Hepatocyte (in vitro differentiated cells): ENCODE results near the gene SRPK3. TPM values are rescaled to one million over a fixed set of nuclear protein-coding genes. Genes with fewer than 3 reads are reported as not detected.

Source experiments
- DNase-seq: peaks from one replicate; pipeline ENCODE4 v3.0.0-alpha.2; 2016; ENCODE audit warnings: low spot score
- H2AFZ ChIP-seq: fragments of 200-600 bp; sonication (generic); 2 replicates; pipeline ENCODE4 v1.6.0; 2016; ENCODE audit warnings: antibody characterized with exemption, mild to moderate bottlenecking
- H3K27ac ChIP-seq: fragments of 200-600 bp; sonication (generic); 2 replicates; pipeline ENCODE4 v1.5.1; 2016; ENCODE audit warnings: mild to moderate bottlenecking
- H3K27me3 ChIP-seq: fragments of 200-600 bp; sonication (generic); 2 replicates; pipeline ENCODE4 v1.6.1; 2016
- H3K36me3 ChIP-seq: fragments of 200-600 bp; sonication (generic); replicated peaks from 2 replicates; pipeline ENCODE4 v1.5.1; 2016; ENCODE audit warnings: low read depth; ENCODE audit not compliant: insufficient read depth
- H3K4me1 ChIP-seq: fragments of 200-600 bp; sonication (generic); 2 replicates; pipeline ENCODE4 v1.5.1; 2016; ENCODE audit warnings: mild to moderate bottlenecking, moderate library complexity; ENCODE audit not compliant: insufficient read depth
- H3K4me2 ChIP-seq: fragments of 200-600 bp; sonication (generic); 2 replicates; pipeline ENCODE4 v1.6.0; 2016
- H3K4me3 ChIP-seq: fragments of 200-600 bp; sonication (generic); 2 replicates; pipeline ENCODE4 v1.5.1; 2016; ENCODE audit warnings: mild to moderate bottlenecking
- H3K79me2 ChIP-seq: fragments of 200-600 bp; sonication (generic); 2 replicates; pipeline ENCODE4 v1.6.0; 2017; ENCODE audit warnings: mild to moderate bottlenecking
- H3K9me2 ChIP-seq: fragments of 200-600 bp; sonication (generic); replicated peaks from 2 replicates; pipeline ENCODE4 v1.6.0; 2017; ENCODE audit warnings: mild to moderate bottlenecking; ENCODE audit not compliant: insufficient read depth
- H3K9me3 ChIP-seq: fragments of 200-600 bp; sonication (generic); 2 replicates; pipeline ENCODE4 v1.5.1; 2016; ENCODE audit warnings: low read depth, mild to moderate bottlenecking
- H4K20me1 ChIP-seq: fragments of 200-600 bp; sonication (generic); 2 replicates; pipeline ENCODE4 v1.6.0; 2016; ENCODE audit warnings: mild to moderate bottlenecking; ENCODE audit not compliant: insufficient read depth, poor library complexity, severe bottlenecking
- EZH2 ChIP-seq: fragments of 200-600 bp; sonication (generic); IDR thresholded peaks from 2 replicates; pipeline ENCODE4 v1.6.1; 2016; ENCODE audit warnings: antibody characterized with exemption, mild to moderate bottlenecking, borderline replicate concordance
- EZH2phosphoT487 ChIP-seq: fragments of 200-600 bp; sonication (generic); IDR thresholded peaks from one replicate; pipeline ENCODE4 v1.6.1; 2018; ENCODE audit warnings: antibody characterized with exemption, mild to moderate bottlenecking, low read depth, moderate library complexity; ENCODE audit not compliant: unreplicated experiment, severe bottlenecking
- WGBS: methylation state at CpG from one replicate; pipeline ENCODE4 v1.1.6; 2016; ENCODE audit warnings: low lambda C conversion rate; ENCODE audit errors: missing lambda C conversion rate; 5-methylcytosine and 5-hydroxymethylcytosine counted together
- polyA plus RNA-seq: library from polyadenylated mRNA; unstranded; fragments of >200 nt; fragmentation: Nextera tagmentation; extraction: Ambion mirVana; gene quantifications from 2 replicates; pipeline ENCODE4 v1.2.1, GENCODE V29; 2016
- total RNA-seq: library from RNA; depleted of rRNA; stranded (reverse); fragments of >200 nt; gene quantifications from 2 replicates; pipeline ENCODE4 v1.2.3, GENCODE V29; 2014
- TF ChIP-seq, protein P1 (sequence below): fragments of 200-600 bp; sonication (generic); IDR thresholded peaks from 2 replicates; pipeline ENCODE4 v1.5.1; 2016; ENCODE audit warnings: antibody characterized with exemption, mild to moderate bottlenecking; ENCODE audit not compliant: poor library complexity

The SRPK3 gene
- total and polyA plus RNA-seq, 2 experiments from 2014 or later = 0.20 to 0.89 TPM

DNA sequence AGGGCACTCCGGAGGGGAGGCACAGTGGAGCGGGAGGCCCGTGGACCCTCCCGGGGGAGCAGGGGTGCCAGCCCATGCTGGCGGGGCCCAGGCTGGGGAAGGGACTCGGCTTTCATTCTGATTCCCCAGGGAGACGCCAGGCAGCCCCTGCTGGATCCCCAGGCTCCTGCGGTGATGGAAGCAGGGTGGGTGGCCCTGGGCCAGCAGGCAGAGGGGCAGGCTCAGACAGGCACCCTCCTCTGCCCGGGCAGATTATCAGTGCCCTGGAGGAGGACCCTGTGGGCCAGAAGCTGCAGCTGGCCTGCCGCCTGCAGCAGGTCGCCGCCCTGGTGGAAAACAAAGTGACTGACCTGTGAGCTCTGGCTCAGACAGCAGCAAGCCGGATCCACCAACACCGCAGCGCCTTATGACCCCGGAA, 2.1 kb upstream of the SRPK3 start:
- Histone ChIP-seq H3K79me2 (no peaks in the 10 kb centered on the region), H3K36me3 (no peaks in the 10 kb centered on the region), H3K4me3 (no peak overlapping the region), H3K27me3 (no peaks in the 10 kb centered on the region), H3K9me3 (no peaks in the 10 kb centered on the region), H3K4me1 (no peaks in the 10 kb centered on the region), H4K20me1 (no peaks in the 10 kb centered on the region), H3K9me2 (no peaks in the 10 kb centered on the region), H2AFZ (no peak overlapping the region), H3K4me2 (no peak overlapping the region), H3K27ac (no peak overlapping the region)
- 92% methylated on average over 12 of the region's 16 CpGs for WGBS
- TF ChIP-seq EZH2phosphoT487 (no peak), EZH2 (no peak)
- TF ChIP-seq, protein P1, sequence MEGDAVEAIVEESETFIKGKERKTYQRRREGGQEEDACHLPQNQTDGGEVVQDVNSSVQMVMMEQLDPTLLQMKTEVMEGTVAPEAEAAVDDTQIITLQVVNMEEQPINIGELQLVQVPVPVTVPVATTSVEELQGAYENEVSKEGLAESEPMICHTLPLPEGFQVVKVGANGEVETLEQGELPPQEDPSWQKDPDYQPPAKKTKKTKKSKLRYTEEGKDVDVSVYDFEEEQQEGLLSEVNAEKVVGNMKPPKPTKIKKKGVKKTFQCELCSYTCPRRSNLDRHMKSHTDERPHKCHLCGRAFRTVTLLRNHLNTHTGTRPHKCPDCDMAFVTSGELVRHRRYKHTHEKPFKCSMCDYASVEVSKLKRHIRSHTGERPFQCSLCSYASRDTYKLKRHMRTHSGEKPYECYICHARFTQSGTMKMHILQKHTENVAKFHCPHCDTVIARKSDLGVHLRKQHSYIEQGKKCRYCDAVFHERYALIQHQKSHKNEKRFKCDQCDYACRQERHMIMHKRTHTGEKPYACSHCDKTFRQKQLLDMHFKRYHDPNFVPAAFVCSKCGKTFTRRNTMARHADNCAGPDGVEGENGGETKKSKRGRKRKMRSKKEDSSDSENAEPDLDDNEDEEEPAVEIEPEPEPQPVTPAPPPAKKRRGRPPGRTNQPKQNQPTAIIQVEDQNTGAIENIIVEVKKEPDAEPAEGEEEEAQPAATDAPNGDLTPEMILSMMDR = no peak
- DNase-seq = no peak

DNA sequence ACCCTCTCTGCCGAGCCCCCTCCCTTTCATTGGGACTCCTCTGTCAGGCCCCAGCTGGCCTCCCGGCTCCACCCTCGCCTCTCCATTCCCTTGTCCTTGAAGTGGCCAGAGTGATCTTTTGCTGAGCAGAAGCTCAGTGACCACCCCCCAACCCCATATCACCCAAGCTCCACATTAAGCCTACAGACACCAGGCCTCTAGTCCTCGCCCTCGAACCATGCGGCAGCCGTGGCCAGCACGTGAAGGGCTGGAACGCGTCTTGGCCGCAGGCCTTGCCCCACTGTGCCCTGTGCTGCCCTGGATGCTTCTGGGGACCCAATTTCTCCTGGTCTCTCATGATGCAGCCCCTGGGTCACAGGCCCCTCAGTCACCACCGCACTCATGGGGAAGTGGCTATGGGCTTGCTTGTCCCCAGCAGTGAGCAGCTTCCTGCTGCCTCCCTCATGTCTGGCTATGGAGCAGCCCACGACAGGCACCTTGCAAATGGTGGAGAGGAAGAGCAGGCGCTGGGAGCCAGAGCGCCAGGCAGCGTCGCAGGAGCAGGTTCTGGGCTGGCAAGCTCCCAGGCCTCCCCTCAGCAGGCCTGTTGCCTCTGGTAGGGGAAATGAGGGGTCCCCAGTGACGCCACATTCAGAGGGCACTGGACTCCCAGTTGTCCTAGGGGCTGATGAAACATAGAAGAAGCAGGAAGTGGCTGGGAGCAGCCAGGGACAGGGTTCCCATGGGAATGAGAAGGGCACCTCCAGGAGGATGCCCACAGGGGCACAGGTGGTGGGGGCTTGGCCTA, 757 bp upstream of the SRPK3 start:
- Histone ChIP-seq H3K27ac (no peak overlapping the region), H3K79me2 (no peaks in the 10 kb centered on the region), H3K4me2 (no peak overlapping the region), H3K36me3 (no peaks in the 10 kb centered on the region), H3K4me3 (no peak overlapping the region), H3K9me3 (no peaks in the 10 kb centered on the region), H2AFZ (no peak overlapping the region), H3K27me3 (no peaks in the 10 kb centered on the region), H3K4me1 (no peaks in the 10 kb centered on the region), H4K20me1 (no peaks in the 10 kb centered on the region), H3K9me2 (no peaks in the 10 kb centered on the region)
- TF ChIP-seq, protein P1 = no peak
- TF ChIP-seq EZH2 (no peak), EZH2phosphoT487 (no peak)
- no peak for DNase-seq
- 91% methylated on average over 18 of the region's 18 CpGs for WGBS

DNA sequence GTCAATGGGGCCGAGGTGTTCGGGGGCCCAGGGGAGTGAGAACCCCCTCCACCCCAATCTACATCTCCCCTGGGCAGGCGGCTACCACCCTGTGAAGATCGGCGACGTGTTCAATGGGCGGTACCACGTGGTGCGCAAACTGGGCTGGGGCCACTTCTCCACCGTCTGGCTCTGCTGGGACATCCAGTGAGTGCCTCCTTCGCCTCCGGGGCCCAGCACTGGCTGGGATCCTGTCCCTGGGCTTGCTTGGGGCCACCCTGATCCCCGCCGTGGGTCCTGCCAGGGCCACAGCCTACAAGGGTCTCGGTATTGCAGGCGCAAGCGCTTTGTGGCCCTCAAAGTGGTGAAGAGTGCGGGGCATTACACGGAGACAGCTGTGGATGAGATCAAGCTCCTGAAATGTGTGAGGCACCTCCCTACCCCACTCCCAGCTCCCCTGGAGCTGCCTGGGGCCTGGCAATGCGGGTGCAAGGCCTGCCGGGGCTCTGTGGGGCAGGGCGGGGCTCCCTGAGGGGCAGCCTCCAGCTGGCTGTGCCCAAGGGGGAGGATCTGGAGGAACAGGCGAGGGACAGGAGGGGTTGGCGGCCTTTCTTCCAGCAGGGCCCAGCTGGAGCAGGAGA, 697 bp downstream of the SRPK3 start:
- Histone ChIP-seq H3K4me1 (no peaks in the 10 kb centered on the region), H4K20me1 (no peaks in the 10 kb centered on the region), H2AFZ (no peak overlapping the region), H3K9me3 (no peaks in the 10 kb centered on the region), H3K9me2 (no peaks in the 10 kb centered on the region), H3K36me3 (no peaks in the 10 kb centered on the region), H3K79me2 (no peaks in the 10 kb centered on the region), H3K4me3 (no peak overlapping the region), H3K27me3 (no peaks in the 10 kb centered on the region), H3K4me2 (no peak overlapping the region), H3K27ac (no peak overlapping the region)
- 88% methylated on average over 24 of the region's 24 CpGs for WGBS
- TF ChIP-seq, protein P1 = no peak
- DNase-seq = no peak
